Endometrial microvascular endothelial cells (primary cell): Measurements from ENCODE around the gene SH3RF3. TPM values are rescaled to one million over a fixed set of nuclear protein-coding genes. Genes with fewer than 3 reads are reported as not detected.

Experiments used
- in situ Hi-C: cut with HindIII; loops from 2 replicates; pipeline ENCODE4 v1.10.0; 2017; ENCODE audit warnings: low sequenced_read_pairs, low pct_unique_long_range_greater_than_20kb; ENCODE audit errors: inconsistent ontology term
- total RNA-seq: library from RNA; depleted of rRNA; stranded (reverse); fragments of >200 nt; gene quantifications from one replicate; pipeline ENCODE4 v1.2.3, GENCODE V29; 2015; ENCODE audit errors: inconsistent ontology term

Gene SH3RF3
- total RNA-seq, 1 donor from 2014 or later: 11.7 TPM

DNA sequence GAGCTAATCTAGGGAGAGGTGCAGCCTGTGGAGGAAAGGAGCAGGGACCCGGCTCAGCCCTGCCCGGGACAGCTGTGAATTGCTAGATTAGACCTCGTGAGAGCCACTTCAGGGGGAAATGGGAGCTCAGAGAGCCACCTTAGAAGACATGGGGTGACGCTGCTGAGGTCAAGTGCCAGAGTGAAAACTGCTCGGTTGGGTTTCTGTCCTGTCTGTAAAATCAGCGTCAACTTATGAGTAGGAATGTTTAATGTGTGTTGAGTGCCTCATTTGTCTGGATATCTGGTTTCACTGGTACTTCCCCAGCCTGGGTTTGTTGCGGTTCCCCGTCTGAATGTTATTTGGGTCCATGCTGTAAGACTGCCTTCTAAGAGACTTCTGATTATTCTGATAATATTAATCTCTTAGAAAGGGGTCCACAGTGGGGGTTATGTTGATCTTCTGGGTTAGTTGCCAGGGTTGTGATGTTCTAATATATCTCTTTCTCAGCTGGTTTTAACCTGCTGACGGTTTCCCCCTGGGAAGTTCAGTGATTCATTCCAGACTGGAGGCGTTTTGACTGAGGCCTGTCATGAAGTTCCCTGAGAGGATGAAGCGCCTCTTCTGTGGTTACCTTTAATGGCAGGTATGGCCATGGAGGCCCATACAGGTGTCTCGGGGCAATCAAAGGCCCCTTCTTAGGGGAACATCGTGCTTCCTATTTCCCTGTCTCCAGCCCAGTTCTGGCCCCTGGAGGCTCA, 175.9 kb downstream of the SH3RF3 start:
- in situ Hi-C loops: no loop called here

DNA sequence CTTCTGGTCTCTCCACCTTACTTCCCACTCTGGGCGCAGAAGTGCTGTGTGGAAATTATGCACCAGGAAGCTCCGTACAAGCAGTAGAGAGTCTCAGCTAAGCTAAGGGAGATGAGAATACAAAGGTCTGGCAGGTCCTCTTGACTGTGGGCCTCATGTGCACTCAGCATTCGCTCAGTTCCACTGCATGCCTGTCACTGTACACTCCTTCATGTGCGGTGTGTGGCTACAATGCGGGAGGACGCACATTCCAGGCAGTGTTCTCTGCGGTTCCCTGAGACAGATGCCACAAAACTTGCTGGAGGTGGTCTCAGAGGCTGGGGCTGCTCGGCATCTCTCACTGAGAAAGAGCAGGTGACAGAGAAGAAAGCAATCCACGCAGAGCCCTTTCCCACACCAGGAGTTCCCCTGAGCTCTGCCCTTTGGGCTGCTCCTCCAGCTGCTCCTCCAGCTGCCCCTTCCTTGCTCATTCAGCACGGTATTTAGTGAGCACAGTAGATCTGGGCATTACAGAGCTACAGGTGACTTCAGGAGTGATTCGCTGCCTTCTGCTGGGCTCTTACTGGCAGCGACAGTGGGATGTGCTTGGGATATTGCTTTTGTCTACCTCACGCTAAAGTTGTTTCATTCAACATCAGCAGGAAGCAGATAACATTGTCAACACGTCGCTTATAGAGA, 176.6 kb downstream of the SH3RF3 start:
- in situ Hi-C loops: no loop called here

DNA sequence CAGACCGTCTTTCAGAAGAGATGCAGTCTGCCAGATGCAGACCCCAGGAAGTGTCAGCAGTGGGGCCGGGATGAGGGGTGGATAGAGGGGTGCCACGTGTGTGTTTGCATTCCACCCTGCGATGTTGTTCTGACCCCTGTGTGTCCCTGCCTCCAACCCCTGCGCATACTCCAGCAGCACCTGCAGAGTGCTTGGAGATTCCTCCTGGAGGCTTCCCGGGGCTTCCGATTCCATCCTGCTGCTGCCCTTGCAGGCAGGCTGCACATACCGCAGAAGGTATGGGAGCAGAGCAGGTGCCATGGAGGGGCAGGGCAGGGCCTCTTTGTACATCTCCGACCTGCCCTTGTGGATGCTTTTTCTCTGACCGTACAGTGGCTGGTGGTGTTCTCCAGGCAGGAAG, 177.2 kb downstream of the SH3RF3 start:
- in situ Hi-C loops: no loop called here

- in situ Hi-C loops: no loop called here
These were observed 182.8 kb downstream of the SH3RF3 start for GRCh38 chr2:109311771-109312170.

- in situ Hi-C loops: no loop called here
These were observed 183.9 kb downstream of the SH3RF3 start for GRCh38 chr2:109312902-109313301.

DNA sequence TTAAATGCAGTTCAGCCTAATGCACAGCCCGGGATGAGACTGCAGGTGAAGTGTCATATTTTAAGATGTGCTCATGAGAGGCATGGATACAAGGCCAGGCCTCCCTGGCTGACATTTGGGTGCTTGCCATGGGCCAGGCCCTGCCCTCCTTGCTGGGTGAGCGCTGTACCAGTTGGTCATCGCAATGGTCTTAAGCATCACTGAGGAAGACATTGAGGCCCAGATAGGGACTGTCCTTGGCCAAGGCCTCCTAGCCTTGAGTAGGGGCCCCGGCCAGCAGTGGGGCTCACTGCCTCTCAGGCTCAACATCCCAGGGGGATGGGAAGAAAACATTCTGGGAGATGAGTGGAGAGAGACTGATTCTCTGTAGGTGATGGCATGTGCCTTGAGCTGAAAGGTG, 184.3 kb downstream of the SH3RF3 start:
- in situ Hi-C loops: no loop called here

GRCh38 chr2:109316091-109316490, 187.1 kb downstream of the SH3RF3 start:
- in situ Hi-C loops: no loop called here

DNA sequence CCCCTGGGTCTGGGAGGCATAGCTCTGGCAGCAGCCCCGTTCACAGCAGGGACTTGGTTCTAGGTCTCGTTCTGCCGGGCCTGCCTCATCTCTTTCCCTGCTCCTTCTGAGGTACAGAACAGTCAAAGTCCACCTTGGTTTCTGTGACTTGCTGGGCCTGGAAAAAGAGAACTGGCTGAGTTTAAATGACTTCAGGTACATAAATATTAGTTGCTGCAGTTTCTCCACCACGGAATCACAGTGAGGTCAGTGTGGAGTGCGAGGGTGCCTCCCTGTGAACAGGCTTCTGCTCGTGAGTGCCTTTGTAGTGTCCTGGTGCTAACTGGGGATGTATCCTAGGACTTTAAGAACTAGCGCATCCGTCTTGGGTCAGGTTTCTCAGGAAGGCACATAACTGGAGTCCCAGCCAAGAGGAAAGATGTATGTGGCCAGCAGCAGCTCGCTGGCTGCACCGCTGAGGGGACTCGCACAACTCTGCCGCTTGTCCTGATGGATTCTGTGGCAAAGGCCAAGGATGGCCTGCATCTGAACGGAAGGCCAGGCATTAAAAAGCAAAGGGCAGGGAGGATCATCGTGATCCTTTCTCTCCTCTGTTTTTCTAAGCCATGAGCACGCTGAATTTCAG, 188.6 kb downstream of the SH3RF3 start:
- in situ Hi-C loops: no loop called here

GRCh38 chr2:109318150-109318948, 189.3 kb downstream of the SH3RF3 start:
- in situ Hi-C loops: no loop called here

GRCh38 chr2:109318949-109319342, 189.9 kb downstream of the SH3RF3 start:
- in situ Hi-C loops: no loop called here

DNA sequence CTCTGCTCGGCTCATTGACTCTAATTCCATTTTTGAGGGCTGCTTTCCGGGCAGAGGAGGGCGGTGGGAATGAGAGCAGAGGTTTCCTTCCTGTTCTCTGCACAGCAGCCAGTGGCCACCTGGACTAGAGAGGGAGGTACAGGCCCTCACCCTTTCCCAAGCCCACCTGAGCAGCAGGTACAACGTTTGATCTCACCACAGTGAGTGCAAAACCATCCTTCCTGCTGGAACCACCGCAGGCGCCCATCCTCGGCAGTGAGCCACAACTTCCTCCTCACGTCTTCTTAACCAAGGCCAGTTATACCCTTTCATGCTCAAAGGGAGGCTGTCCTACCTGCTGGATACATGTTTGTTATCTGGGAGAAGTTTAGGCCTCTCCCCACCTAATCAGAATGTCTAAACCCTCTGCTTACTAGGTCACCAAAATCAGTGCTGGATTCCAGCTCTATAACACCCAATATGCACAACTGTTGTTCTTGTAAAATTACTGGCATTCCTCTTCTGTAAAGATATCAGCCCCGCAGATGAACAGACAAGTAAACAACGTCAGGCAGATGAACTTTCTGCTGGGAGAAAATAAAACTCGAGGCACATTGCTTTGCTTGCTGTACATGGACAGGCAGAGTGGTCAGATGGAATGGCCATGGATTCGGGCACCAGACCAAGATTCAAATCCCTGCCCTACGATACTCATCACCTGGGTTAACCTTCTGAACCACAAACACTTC, 191.4 kb downstream of the SH3RF3 start:
- in situ Hi-C loops: no loop called here

DNA sequence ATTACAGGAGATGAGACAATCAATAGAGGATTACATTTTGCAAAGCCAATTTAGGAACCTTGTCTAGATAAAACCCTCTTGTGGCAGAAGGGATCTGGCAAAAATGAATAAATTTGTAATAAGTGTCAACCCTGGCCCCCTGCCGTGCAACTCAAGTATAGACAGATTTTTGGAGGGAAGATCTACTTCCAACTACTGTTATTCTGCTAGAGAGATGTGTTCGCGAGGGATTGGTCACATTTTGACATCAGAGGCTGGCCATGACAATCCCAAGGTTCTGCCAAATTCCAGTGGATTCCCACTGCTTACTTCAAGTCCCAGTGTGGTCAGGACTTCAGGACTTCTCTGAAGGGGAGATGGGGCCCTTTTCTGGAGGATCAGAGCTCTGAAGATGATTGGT, 192.6 kb downstream of the SH3RF3 start:
- in situ Hi-C loops: no loop called here

- in situ Hi-C loops: no loop called here
These were observed 193.1 kb downstream of the SH3RF3 start for GRCh38 chr2:109322111-109322510.

DNA sequence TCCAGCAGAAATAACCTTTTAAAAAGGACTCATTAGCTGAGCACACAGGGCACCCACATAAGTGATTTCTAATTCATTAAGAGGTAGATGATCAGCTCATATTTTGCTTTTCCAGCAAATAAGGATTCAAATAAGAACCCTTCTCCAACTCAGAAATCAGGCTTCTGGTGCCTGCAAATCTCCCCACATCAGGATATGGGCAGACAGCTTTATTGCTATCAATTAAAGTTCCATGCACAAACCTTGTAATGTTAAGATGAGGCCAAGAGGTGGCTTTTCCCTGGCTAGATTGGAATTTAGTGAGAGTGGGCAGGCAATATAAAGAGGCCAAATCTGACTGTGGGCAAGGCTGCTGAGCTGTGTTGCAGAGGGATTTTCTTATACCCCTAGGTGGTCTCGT, 193.6 kb downstream of the SH3RF3 start:
- in situ Hi-C loops: no loop called here

DNA sequence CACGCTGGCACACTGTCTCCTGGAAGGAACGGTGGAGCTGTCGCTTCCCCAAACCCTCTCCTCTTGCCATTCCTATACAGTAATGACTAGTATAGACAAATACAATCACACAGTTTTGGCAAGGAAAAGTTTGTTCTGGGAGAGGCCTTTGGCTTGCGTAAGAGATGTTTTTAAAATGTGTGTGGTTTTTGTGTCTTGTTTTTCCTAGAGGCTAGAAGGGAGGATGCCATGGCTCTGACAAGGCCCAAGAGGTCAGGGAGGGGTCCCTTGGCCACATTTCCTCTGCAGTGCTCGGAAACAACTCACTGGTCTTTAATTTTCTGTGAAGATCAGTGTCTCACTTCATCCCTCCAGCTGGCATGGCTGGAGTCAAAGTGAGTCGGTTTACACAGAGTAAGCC, 195.9 kb downstream of the SH3RF3 start:
- in situ Hi-C loops: no loop called here

GRCh38 chr2:109325570-109325969, 196.6 kb downstream of the SH3RF3 start:
- in situ Hi-C loops: no loop called here

GRCh38 chr2:109326306-109326705, 197.3 kb downstream of the SH3RF3 start:
- in situ Hi-C loops: no loop called here

DNA sequence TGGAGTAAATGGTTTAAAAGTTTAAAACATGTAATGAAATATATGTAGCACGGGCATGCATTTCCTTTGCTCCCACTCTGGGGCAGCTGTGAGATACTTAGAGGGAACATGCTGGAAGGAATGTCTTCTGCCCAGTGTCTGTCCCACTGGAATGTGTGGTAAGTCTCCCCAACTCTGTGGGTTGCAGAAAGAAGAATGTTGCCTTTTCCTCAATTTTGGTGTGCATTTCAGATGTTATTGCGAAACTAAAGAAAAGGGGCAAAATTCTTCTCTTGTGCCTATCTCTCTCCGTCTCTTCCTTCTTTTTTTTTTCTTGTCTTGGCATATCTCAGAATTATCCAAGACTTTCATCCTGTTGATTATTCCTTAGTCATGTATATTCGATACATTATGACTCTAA, 201.1 kb downstream of the SH3RF3 start:
- in situ Hi-C loops: no loop called here

DNA sequence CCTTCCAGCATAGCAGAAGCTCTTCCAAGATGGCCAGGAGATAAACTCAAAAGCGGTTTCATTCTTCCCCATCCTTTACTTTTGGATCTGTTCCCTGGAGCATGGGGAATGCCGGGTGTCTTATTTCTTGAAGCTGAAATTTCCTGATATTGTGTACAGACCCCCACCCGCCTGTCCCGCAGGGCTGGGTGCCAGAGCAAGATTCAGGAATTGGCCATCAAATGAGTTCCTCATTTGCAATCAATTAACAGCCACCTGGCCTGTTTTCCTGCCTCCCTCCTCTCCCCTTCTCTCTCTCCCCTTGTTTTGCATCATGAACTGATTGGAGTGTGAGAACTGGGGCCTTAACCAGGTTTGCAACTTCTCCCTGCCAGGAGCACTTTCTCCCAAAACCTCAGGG, 202.1 kb downstream of the SH3RF3 start:
- in situ Hi-C loops: no loop called here
